UCSD-AML1 (cell line): ENCODE data around the gene RGPD8.

Source experiments
- DNase-seq: peaks from one replicate; lab custom pipeline; 2025; ENCODE audit not compliant: unreplicated experiment; lab: John Stamatoyannopoulos, UW

Gene RGPD8

DNA sequence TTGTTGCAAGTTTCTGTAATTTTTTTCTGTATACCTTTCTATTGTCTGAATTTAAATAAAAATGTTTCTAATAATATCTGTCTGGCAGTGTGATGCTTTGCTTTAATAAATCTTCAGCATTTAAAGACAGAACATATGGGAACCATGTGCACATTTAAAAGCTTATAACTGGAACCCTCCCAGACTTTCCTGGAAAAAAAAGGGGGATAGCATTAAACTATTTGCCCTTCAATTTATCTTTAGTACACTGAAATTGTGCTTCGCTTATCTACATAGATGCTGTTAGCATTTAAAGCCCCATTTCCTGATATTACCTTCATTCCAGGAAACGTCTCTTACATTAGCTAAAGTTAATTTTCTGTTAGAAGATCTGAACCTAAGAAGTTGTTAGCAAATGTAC lies 93.5 kb downstream of the RGPD8 start:
- no peak for DNase-seq

DNA sequence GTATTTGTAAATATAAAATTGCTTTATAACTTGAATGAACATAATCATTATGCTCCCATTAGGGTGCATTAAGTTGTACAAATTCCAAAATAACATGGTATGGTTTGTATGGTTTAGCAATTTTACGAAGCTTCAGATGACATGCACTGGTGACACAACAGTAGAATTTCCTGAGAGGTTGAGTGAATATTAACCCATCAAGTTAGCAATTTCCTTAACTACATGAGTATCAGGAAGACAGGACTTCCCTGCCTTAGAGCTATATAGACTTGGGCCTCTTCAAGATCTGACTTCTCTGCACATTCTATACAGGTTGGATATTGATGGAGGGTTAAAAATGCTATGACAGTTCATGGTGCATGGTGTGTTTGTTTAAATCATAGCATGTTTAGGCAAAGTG lies 97.8 kb downstream of the RGPD8 start:
- no peak for DNase-seq

DNA sequence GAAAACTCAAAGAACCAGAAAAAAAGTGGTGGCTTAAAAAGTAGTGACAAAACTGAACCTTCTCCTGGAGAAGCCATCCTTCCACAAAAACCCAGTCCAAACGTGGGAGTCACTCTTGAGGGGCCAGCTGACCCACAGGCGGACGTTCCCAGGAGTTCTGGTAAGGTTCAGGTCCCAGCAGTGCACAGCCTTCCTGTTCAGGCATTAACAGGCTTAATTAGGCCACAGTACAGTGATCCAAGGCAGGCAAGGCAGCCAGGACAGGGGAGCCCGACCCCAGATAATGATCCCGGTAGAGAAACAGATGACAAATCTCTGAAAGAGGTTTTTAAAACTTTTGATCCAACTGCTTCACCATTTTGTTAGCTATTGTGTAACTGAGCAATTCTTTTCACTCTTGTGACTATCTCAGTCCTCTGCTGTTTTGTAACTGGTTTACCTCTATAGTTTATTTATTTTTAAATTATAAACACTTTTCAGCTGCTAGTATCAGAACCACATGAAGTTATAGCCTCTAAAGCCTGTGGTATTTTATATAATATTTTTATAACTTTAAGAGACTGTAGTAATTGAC lies 101.2 kb downstream of the RGPD8 start:
- no peak for DNase-seq

DNA sequence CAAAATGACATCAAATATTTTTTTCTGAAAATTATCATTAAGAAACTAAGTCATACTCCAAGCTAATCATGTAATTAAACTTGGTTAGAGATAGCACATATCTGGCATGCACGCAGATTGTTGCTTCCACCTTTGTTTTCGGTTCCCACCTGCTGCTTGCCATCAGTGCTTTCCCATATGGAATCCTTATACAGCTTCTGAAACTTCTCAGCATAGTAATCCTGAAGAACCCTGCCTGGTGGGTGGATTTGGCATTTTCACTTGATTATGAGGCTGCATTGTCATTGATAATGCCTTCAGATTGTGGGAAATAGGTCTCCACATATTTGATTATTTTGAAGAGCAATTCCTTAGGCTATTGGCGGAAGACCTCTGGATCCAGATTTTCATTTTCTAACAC lies 110.5 kb downstream of the RGPD8 start:
- no peak for DNase-seq

DNA sequence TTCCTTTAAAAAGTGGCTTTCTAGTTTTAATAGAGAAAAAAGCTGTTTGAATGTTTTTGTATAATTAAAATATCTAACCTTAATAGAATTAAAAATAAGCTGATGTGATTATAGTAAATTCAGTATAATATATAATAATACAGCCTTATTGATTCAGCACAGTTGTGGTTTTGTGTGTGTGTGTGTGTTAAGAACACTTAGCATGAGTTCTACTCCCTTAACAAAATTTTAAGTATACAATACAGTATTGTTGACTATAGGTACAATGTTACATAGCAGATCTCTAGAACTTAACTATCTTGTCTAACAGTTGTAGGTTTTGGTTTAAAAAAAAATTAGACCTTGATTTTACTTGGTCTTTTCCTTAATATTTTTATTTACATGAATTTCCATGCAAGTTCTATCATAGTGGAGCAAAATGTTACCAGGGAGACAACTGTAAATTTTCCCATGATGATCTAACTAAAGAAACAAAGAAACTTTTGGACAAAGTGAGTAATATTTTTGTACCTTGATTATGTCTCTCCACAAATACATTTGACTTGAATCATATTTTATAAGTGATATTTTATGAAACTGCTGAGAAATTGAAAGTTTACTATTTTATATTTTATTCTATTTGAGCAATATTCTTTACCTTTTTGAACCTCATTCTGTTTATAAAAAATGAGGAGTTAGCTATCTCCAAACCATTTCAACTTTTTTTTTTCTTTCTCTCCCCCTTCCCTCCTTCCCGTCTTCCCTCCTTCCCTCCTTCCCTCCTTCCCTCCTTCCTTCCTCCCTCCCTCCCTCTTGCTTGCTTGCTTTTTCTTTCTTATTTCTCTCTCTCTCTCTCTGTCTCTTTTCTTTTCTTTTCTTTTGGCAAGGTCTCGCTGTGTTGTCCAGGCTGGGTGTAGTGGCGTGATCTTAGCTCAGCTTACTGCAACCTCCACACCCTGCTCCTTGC lies 111.8 kb downstream of the RGPD8 start:
- no peak for DNase-seq
